ENCODE measurements around the gene TLE4.
"Not testable (repeated sequence)": the region's sequence is repeated elsewhere in the genome, so short reads cannot be mapped to it uniquely, and the experiment has no call there.

Gene TLE4

DNA sequence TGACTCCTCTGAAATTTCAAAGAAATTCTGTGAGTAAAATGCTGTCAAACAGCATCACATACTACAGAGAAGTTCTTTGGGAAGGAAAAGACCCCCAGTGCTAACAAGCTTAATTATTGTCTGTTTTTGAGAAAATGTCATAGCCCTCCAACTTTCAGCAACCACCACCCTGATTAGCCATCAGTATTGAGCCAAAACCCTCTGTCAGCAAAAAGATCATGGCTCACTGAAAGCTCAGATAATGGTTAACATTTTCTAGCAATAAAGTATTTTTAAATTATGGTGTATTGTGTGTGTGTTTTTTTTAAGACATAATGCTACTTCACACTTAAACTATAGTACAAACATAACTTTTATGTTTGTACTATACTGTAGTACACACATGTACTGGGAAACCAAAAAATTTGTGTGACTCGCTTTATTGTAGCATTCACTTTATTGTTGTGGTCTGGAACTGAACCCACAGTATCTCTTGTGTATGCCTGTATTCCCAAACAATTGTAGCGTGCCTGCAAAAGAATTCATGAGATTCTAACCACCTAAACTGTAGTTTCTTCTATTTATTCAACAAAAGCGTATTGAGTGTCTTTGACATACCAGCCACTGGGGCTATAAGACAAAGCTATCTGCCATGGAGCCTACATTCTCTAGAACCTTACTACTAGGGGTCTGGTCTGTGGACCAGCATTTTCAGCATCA lies 31.6 kb downstream of the TLE4 start:
- no peak for DNase-seq (ENCODE audit: low spot score)

DNA sequence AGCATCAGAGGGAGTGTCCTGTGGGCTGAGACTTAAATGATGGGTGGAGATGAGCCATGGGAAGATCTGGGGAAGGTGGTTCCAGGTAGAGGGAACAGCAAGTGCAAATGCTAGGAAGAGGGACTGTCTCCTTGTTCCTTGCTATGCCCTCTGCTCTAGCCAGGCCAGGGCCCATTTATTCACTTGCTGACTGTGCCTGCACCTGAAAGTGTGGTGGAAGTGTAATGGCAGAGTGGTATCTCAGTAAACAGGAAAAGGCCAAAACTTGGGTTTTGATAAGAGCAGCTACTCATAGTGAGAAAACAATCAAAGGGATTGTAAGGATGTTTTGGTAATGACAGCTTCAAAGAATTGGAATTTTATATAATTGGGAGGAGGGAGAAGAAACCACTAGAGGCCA lies 32.4 kb downstream of the TLE4 start:
- DNase-seq (ENCODE audit: low spot score) = no peak

DNA sequence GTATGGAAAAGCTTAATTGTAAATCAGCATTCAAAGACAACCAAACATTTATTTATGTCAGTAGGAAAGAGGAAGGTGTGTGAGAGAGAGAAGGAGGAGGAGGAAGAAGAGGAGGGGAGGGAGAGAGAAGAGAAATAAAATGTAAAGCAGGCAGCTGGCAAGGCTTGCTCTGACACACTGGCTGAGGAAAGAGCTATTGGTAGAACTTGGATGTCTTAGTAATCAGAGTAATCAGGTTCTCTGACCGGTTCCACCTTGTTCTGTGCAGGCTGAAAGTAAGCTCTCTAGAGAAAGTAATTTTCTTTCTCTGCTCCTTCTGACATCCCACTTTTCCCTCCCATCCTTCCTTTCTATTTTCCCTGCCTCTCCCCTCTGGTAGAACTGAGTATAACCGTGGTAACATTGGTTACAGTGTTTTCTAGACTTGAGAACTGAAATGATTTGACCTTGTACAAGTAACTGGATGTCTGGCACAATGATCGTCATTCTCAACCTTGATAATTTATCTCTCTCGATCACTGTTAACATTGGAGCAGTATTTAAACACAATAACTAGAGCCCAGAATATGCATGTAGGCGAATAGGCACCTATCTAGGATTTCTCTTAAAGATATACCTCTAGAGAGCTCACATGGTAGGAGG lies 33.3 kb downstream of the TLE4 start:
- no peak for DNase-seq (ENCODE audit: low spot score)

DNA sequence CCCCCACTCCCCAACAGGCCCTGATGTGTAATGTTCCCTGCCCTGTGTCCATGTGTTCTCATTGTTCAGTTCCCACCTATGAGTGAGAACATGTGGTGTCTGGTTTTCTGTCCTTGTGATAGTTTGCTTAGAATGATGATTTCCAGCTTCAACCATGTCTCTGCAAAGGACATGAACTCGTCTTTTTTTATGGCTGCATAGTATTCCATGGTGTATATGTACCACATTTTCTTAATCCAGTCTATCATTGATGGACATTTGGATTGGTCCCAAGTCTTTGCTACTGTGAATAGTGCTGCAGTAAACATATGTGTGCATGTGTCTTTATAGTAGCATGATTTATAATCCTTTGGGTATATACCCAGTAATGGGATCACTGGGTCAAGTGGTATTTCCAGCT lies 34.8 kb downstream of the TLE4 start:
- not testable (repeated sequence) for DNase-seq (ENCODE audit: low spot score)

DNA sequence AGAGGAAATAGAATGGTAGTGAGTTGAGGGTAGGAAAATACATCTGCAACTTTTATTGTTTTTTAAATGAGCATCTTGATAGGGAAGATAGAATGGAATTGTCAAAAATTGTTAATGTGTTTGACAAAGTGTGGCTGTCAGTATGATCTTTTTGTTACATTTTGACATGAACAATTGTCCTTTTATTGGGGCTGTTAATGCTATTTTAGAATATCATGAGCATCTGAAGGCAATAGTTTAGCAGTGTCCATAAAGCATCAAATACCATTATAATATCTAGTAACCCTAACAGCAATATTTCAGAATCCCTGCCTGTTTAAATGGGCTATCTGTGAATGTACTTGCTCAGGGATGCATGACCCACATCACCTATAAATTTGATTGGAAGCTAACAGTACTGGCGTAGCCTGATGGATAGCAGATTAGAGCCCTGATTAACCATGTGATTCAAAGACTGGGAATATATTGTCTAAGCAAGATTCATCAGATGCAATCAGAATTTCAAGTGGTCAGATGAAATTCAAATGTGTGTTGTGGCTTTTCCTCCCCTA lies 37.8 kb downstream of the TLE4 start:
- no peak for DNase-seq (ENCODE audit: low spot score)

GRCh38 chr9:79610019-79610631 lies 38.4 kb downstream of the TLE4 start:
- no peak for DNase-seq (ENCODE audit: low spot score)

DNA sequence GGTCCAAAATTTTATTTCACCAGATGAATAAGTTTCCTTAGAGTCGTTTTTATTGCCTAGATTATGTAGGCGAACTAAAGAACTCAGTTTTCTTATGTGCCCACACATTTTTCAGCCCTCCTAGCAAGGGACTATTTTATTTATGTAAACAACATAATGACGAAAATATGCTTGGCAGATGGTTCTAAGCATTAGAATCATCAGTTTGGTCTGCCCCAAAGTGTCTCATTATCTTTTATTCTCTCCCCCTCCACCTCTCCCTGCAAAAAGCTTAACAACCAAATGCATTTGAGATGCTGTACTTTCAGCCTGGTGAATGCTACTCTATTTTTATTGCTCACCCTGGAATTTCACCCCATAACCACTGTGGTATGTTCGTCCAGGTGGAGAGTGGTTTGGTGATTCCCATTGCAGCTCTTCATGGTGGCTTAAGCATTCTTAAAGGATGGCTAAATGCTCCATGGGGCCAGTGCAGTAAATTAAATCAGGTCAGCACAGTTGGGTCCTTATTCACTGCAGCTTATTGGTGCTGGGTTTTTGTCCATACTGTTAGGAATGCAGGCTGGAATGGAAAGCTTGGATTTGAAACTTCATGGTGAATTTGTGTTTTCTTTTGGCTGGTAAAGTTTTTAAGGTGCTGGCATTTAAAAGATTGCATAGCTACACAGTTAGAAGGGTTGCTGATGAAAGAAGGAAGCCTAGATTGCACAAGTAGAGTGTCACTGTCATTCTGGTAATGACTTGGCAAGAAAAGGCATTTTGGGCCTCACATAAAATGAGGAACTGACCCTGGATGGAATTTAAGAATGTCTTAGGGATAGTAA lies 39.2 kb downstream of the TLE4 start:
- DNase-seq (ENCODE audit: low spot score) = peak; percentile 11

- no peak for DNase-seq (ENCODE audit: low spot score)
Observed at GRCh38 chr9:79613145-79613544, 41.4 kb downstream of the TLE4 start.

- DNase-seq (ENCODE audit: low spot score) = no peak
Observed at GRCh38 chr9:79615038-79615437, 43.3 kb downstream of the TLE4 start.

DNA sequence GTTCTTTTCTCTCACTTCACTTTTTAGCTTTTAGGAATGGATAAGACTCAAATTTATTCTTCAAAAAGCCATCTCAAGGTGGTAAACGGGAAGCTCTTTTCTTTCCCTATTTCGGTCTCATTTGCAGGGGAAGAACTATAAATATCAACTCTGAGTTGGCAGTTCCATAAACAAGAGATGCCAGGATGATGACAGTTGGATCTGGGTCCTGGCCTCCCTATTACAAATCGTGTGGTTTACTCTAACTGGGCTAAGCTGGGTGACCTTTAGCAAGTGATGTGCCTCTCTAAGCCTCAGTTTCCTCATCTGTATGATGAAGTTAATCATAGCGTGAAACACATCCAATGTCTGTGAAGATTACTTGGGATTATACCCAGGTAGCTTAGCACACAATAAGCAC lies 44.2 kb downstream of the TLE4 start:
- no peak for DNase-seq (ENCODE audit: low spot score)

GRCh38 chr9:79616971-79617370 lies 45.2 kb downstream of the TLE4 start:
- DNase-seq (ENCODE audit: low spot score) = no peak

DNA sequence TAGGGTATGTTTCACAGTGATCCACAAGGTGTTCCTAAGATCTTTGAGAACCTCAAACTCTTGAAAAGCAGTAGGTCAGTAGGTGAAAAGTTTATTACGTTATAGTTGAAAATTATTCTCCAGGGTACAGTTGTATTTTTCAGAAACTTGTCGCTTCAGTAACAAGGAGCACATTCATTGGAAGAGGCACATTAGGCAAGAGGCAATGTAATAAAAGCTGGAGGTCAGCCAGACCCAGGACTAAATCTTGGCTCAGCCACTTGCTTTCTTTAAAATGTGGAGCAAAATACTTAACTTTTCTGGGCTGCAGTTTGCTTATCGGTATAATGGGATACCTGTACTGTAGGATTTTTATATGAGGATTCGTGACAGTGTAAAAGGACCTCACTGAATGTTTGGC lies 45.6 kb downstream of the TLE4 start:
- no peak for DNase-seq (ENCODE audit: low spot score)

DNA sequence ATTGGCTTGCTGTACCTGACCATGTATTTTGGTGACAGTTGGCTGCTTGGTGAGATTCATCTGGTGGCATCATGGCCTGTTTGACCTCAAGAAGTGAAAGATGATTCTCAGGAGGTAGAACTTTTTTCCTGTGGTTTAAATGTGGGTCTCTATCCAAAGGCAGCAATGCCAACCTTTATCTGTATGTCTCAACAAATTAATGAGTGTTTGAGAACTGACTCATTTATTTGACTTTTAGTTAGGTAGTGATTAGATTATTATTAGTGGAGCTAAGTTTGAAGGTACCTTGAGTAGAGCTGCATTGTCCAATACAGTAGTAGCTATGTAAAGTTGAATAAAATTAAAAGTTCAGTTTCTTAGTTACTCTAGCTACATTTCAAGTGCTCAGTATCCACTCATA lies 48.2 kb downstream of the TLE4 start:
- no peak for DNase-seq (ENCODE audit: low spot score)

GRCh38 chr9:79621916-79622575 lies 50.3 kb downstream of the TLE4 start:
- DNase-seq (ENCODE audit: low spot score) = no peak

DNA sequence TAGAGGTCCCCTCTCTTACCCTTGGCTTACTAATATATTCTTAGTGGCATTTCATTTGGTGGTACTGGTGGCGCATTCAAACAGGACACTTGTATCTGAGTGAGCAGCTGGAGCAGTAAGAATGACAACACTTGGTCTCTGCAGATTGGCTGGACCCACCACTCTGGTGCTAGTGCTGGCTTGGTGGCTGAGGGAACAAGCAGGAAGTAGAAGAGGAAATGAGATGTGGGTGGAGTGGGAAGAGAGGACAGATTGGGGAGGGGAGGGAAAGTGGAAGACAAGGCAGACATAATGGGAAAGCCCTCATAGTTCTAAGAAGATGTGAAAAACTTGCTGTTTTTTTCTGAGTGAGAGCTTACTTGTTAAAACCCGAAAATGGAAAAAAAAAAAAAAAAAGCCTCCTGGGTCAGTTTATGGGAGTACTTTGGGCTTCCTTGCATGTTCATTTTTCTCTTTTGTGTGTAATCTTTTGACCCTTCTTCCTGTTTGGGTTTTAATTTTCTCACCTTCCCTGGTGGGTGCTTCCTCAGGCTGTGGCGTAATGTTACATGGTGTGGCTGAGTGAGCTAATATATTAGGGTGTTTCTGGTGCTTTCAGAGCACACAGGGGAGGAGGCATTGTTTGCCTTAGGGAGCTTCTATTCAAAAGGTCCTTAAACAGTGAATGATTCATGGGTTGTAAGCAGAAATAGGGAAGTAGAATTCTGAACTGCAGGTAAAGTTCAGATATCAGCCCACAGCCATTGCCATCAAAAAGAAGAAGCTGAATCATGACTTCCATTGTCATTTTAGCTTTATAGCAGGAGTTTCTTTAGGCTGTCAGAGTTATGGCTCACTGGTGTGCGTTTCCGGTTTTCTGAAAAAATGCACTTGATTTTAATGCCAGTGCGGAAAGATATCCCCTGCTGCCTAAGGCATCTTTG lies 52.3 kb downstream of the TLE4 start:
- DNase-seq (ENCODE audit: low spot score) = no peak

GRCh38 chr9:79629721-79630120 lies 58.0 kb downstream of the TLE4 start:
- no peak for DNase-seq (ENCODE audit: low spot score)

- DNase-seq (ENCODE audit: low spot score) = no peak
Observed at GRCh38 chr9:79630521-79631403, 59.0 kb downstream of the TLE4 start.

DNA sequence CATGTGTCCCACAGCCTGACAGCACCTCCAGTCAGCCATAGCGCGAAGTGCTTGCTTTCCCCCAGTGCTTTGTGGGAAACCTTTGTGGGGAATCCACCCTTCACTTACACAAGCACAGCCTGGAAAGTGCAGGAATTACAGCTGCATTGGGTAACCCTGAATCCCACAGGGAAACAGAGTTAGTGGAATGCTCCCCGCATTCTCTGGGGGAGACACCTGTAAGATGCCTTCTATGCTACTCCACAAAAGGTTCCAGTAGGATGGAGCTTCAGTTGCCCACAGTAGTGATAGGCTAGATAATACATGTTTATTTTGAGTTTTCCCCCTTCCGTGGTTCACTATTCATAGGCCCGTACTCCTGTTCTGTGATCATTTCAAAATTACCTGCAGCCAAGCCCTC lies 60.3 kb downstream of the TLE4 start:
- DNase-seq (ENCODE audit: low spot score) = no peak

GRCh38 chr9:79632705-79633104 lies 60.9 kb downstream of the TLE4 start:
- no peak for DNase-seq (ENCODE audit: low spot score)

DNA sequence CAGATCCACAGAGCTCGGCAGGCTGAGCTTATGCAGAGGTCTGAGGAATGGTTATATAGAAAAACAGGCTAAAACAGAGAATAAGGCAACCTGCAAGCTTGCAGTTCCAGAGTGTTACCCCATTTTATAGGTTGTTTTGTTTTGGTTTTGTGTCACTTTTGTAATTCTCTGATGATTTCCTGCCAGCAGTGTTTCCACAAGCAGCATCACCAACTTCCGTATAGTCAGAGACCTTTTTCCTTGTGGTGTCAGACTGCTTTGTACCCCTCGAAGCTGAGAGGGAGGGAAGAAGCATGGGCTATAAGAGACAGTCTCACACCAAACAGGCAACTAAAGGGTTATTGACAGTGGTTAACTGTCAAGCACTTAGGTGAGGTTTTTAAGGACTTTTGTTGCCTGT lies 61.8 kb downstream of the TLE4 start:
- DNase-seq (ENCODE audit: low spot score) = no peak
